Activated T-cell treated with anti-CD3 and anti-CD28 coated beads, Interleukin-2, amount 50 U/mL, for 48 hours (primary cell): ENCODE results near the gene SLC6A7.

Source experiments
- DNase-seq, 2 experiments: peaks; one replicate each; pipeline ENCODE4 v3.0.0-alpha.2; 2020

SLC6A7 gene

GRCh38 chr5:150156027-150156368 is 33.9 kb upstream of the SLC6A7 start:
- DNase-seq, result no peak

- no peak for DNase-seq
These were observed 33.3 kb upstream of the SLC6A7 start for GRCh38 chr5:150156540-150156939.

GRCh38 chr5:150157168-150157567 is 32.7 kb upstream of the SLC6A7 start:
- no peak for DNase-seq

- DNase-seq, result no peak
These were observed 31.5 kb upstream of the SLC6A7 start for GRCh38 chr5:150158170-150158949.

- no peak for DNase-seq
These were observed 30.8 kb upstream of the SLC6A7 start for GRCh38 chr5:150159031-150159430.

GRCh38 chr5:150159741-150160179 is 30.1 kb upstream of the SLC6A7 start:
- DNase-seq, result no peak

GRCh38 chr5:150160448-150161081 is 29.3 kb upstream of the SLC6A7 start:
- DNase-seq, result no peak

GRCh38 chr5:150161242-150162141 is 28.4 kb upstream of the SLC6A7 start:
- DNase-seq, result peak; percentile 88

- DNase-seq, result no peak
These were observed 27.7 kb upstream of the SLC6A7 start for GRCh38 chr5:150162142-150162513.

- no peak for DNase-seq
These were observed 26.8 kb upstream of the SLC6A7 start for GRCh38 chr5:150163035-150163434.

GRCh38 chr5:150163547-150164059 is 26.3 kb upstream of the SLC6A7 start:
- DNase-seq, result no peak

- no peak for DNase-seq
These were observed 25.5 kb upstream of the SLC6A7 start for GRCh38 chr5:150164211-150164980.

GRCh38 chr5:150166037-150166649 is 23.7 kb upstream of the SLC6A7 start:
- DNase-seq, result no peak

- no peak for DNase-seq
These were observed 23.0 kb upstream of the SLC6A7 start, which contains the start of gene CDX1 for GRCh38 chr5:150166650-150167511. Gene CDX1 (plus strand): TSS chr5:150166778. CDS start chr5:150166877, 99 bp downstream.

GRCh38 chr5:150167512-150167850 is 22.4 kb upstream of the SLC6A7 start:
- DNase-seq, result no peak

- no peak for DNase-seq
These were observed 22.0 kb upstream of the SLC6A7 start for GRCh38 chr5:150167908-150168307.

GRCh38 chr5:150168864-150169263 is 21.0 kb upstream of the SLC6A7 start:
- no peak for DNase-seq

- no peak for DNase-seq
These were observed 17.7 kb upstream of the SLC6A7 start for GRCh38 chr5:150172145-150172544.

- DNase-seq, result no peak
These were observed 17.3 kb upstream of the SLC6A7 start for GRCh38 chr5:150172556-150172955.

GRCh38 chr5:150173161-150173560 is 16.7 kb upstream of the SLC6A7 start:
- DNase-seq, result no peak

GRCh38 chr5:150174285-150174684 is 15.6 kb upstream of the SLC6A7 start:
- DNase-seq, result no peak
